GM23338 (cell line): ENCODE results near the gene GNPTAB. TPM values are rescaled to one million over a fixed set of nuclear protein-coding genes. Genes with fewer than 3 reads are reported as not detected.

Experiments
- ATAC-seq: fragments of 200-7000 bp; cut with Tn5 transposase; 3 replicates; pipeline ENCODE4 v1.9.1; 2020
- DNase-seq: peaks from one replicate; pipeline ENCODE4 v3.0.0-alpha.2; 2015; ENCODE audit warnings: low spot score
- H2AFZ ChIP-seq: fragments of 200-600 bp; sonication (generic); 2 replicates; pipeline ENCODE4 v1.8.0; 2016; ENCODE audit warnings: antibody characterized with exemption, mild to moderate bottlenecking, moderate library complexity
- H3F3A ChIP-seq: fragments of 200-600 bp; sonication (generic); replicated peaks from 2 replicates; pipeline ENCODE4 v1.8.0; 2017; ENCODE audit warnings: antibody characterized with exemption, mixed run types, low read depth
- H3K27ac ChIP-seq: fragments of 200-600 bp; sonication (generic); 2 replicates; pipeline ENCODE4 v1.6.1; 2016; ENCODE audit warnings: low read depth
- H3K27me3 ChIP-seq: fragments of 200-600 bp; sonication (generic); 2 replicates; pipeline ENCODE4 v1.8.0; 2016; ENCODE audit warnings: mild to moderate bottlenecking, mixed run types, moderate library complexity; ENCODE audit not compliant: insufficient read depth
- H3K36me3 ChIP-seq: fragments of 200-600 bp; sonication (generic); 2 replicates; pipeline ENCODE4 v1.8.0; 2016; ENCODE audit warnings: mild to moderate bottlenecking; ENCODE audit not compliant: insufficient read depth
- H3K4me1 ChIP-seq: fragments of 200-600 bp; sonication (generic); 2 replicates; pipeline ENCODE4 v1.8.0; 2016; ENCODE audit warnings: mild to moderate bottlenecking, moderate library complexity; ENCODE audit not compliant: insufficient read depth
- H3K4me2 ChIP-seq: fragments of 200-600 bp; sonication (generic); 2 replicates; pipeline ENCODE4 v1.7.1; 2017; ENCODE audit warnings: mixed run types
- H3K4me3 ChIP-seq: fragments of 200-600 bp; sonication (generic); 2 replicates; pipeline ENCODE4 v1.6.1; 2016; ENCODE audit warnings: mixed run types
- H3K79me2 ChIP-seq: fragments of 200-600 bp; sonication (generic); replicated peaks from 2 replicates; pipeline ENCODE4 v1.8.0; 2017; ENCODE audit warnings: mild to moderate bottlenecking; ENCODE audit not compliant: insufficient read depth
- H3K9me2 ChIP-seq: fragments of 200-600 bp; sonication (generic); 2 replicates; pipeline ENCODE4 v1.8.0; 2017; ENCODE audit not compliant: insufficient read depth
- H4K20me1 ChIP-seq: fragments of 200-600 bp; sonication (generic); replicated peaks from 2 replicates; pipeline ENCODE4 v1.8.0; 2017; ENCODE audit warnings: mild to moderate bottlenecking; ENCODE audit not compliant: insufficient read depth
- H3K27ac Mint-ChIP-seq: 2 replicates; pipeline ENCODE4 v1.8.0; 2020; ENCODE audit warnings: inconsistent platforms, mild to moderate bottlenecking, moderate library complexity, mixed read lengths
- H3K27me3 Mint-ChIP-seq: 3 replicates; pipeline ENCODE4 v1.8.0; 2022; ENCODE audit warnings: low read depth, mild to moderate bottlenecking, moderate library complexity, mixed read lengths, inconsistent platforms; ENCODE audit not compliant: insufficient read depth, poor library complexity
- H3K36me3 Mint-ChIP-seq: 3 replicates; pipeline ENCODE4 v1.8.0; 2021; ENCODE audit warnings: low read depth, mild to moderate bottlenecking, inconsistent platforms, moderate library complexity, mixed read lengths
- H3K4me1 Mint-ChIP-seq: 3 replicates; pipeline ENCODE4 v1.8.0; 2020; ENCODE audit warnings: mild to moderate bottlenecking, inconsistent platforms, mixed read lengths
- H3K4me3 Mint-ChIP-seq: 3 replicates; pipeline ENCODE4 v1.8.0; 2021; ENCODE audit warnings: moderate library complexity, mild to moderate bottlenecking, inconsistent platforms, mixed read lengths
- H3K9me3 Mint-ChIP-seq: 3 replicates; pipeline ENCODE4 v1.8.0; 2020; ENCODE audit warnings: moderate library complexity, mild to moderate bottlenecking, inconsistent platforms, mixed read lengths
- CREB1 ChIP-seq: fragments of 250-450 bp; sonication (Bioruptor Pico); IDR thresholded peaks from 2 replicates; pipeline ENCODE4 v1.5.0; 2020; ENCODE audit warnings: low read depth, mild to moderate bottlenecking, moderate library complexity
- EZH2 ChIP-seq: fragments of 200-600 bp; sonication (generic); IDR thresholded peaks from one replicate; pipeline ENCODE4 v1.8.0; 2017; ENCODE audit warnings: antibody characterized with exemption, mild to moderate bottlenecking, low read depth; ENCODE audit not compliant: unreplicated experiment
- NANOG ChIP-seq: IDR thresholded peaks from 2 replicates; pipeline ENCODE4 v1.6.1; 2016; ENCODE audit warnings: antibody characterized with exemption, borderline replicate concordance
- POLR2AphosphoS5 ChIP-seq: IDR thresholded peaks from 2 replicates; pipeline ENCODE4 v1.6.1; 2016; ENCODE audit warnings: antibody characterized with exemption, low read depth
- ZNF114 ChIP-seq: fragments of 250-450 bp; sonication (Bioruptor Pico); IDR thresholded peaks from 2 replicates; pipeline ENCODE4 v1.5.0; 2020; ENCODE audit warnings: mild to moderate bottlenecking, moderate library complexity
- ZNF331 ChIP-seq: fragments of 250-450 bp; sonication (Bioruptor Pico); IDR thresholded peaks from 2 replicates; pipeline ENCODE4 v1.5.0; 2020; ENCODE audit warnings: low read depth, mild to moderate bottlenecking, moderate library complexity
- polyA plus RNA-seq: library from polyadenylated mRNA; unstranded; fragments of >200 nt; fragmentation: Nextera tagmentation; extraction: Ambion mirVana; gene quantifications from 2 replicates; pipeline ENCODE4 v1.2.1, GENCODE V29; 2016
- total RNA-seq: library from RNA; depleted of rRNA; stranded (reverse); fragments of >200 nt; shearing (Covaris generic); gene quantifications from 2 replicates; pipeline ENCODE4 v1.2.3, GENCODE V29; 2014
- TF ChIP-seq, protein P1 (sequence below): fragments of 250-450 bp; sonication (Bioruptor Pico); IDR thresholded peaks from 2 replicates; pipeline ENCODE4 v1.5.0; 2020; ENCODE audit warnings: mild to moderate bottlenecking, moderate library complexity
- TF ChIP-seq, protein P2 (sequence below): IDR thresholded peaks from 2 replicates; pipeline ENCODE4 v1.6.1; 2016; ENCODE audit warnings: antibody characterized with exemption

The GNPTAB gene
- total and polyA plus RNA-seq, 2 experiments from 2014 or later, result 23.6 to 58.3 TPM

DNA sequence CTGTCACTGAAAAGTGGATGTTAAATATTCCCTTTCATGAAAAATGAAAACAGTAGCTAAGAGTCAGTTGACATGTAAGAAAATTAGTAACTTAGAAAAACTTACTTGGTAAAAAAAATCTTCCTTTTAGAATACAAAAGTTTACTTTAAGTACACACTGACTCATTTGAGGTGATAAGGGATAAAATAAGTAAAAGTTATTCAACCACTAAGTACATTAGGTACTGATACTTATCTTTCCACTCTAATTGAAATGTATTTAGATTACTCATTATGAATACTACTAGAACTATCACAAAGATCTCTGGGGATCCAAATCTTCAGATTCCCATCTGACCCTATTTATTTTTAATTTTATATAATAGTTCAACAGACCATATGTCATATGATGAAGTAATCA lies 103.7 kb downstream of the GNPTAB start:
- DNase-seq (no peak), ATAC-seq (no peak)
- Histone ChIP-seq H3K36me3 (no peaks in the 10 kb centered on the region; the same call in 1 of the 2 replicates), H3K27me3 (no peaks in the 10 kb centered on the region), H3F3A (no peaks in the 10 kb centered on the region), H3K4me3 (no peak overlapping the region), H3K79me2 (no peaks in the 10 kb centered on the region), H2AFZ (no peak overlapping the region), H4K20me1 (no peaks in the 10 kb centered on the region), H3K4me1 (no peaks in the 10 kb centered on the region), H3K27ac (no peak overlapping the region), H3K4me2 (no peak overlapping the region), H3K9me2 (no peaks in the 10 kb centered on the region)
- no peak overlapping the region for H3K27ac Mint-ChIP-seq
- no peaks in the 10 kb centered on the region for H3K36me3 Mint-ChIP-seq
- H3K4me1 Mint-ChIP-seq, result no peaks in the 10 kb centered on the region
- no peaks in the 10 kb centered on the region for H3K9me3 Mint-ChIP-seq
- no peak overlapping the region for H3K4me3 Mint-ChIP-seq
- no peak for TF ChIP-seq ZNF114
- no peak for TF ChIP-seq NANOG
- TF ChIP-seq, protein P1, sequence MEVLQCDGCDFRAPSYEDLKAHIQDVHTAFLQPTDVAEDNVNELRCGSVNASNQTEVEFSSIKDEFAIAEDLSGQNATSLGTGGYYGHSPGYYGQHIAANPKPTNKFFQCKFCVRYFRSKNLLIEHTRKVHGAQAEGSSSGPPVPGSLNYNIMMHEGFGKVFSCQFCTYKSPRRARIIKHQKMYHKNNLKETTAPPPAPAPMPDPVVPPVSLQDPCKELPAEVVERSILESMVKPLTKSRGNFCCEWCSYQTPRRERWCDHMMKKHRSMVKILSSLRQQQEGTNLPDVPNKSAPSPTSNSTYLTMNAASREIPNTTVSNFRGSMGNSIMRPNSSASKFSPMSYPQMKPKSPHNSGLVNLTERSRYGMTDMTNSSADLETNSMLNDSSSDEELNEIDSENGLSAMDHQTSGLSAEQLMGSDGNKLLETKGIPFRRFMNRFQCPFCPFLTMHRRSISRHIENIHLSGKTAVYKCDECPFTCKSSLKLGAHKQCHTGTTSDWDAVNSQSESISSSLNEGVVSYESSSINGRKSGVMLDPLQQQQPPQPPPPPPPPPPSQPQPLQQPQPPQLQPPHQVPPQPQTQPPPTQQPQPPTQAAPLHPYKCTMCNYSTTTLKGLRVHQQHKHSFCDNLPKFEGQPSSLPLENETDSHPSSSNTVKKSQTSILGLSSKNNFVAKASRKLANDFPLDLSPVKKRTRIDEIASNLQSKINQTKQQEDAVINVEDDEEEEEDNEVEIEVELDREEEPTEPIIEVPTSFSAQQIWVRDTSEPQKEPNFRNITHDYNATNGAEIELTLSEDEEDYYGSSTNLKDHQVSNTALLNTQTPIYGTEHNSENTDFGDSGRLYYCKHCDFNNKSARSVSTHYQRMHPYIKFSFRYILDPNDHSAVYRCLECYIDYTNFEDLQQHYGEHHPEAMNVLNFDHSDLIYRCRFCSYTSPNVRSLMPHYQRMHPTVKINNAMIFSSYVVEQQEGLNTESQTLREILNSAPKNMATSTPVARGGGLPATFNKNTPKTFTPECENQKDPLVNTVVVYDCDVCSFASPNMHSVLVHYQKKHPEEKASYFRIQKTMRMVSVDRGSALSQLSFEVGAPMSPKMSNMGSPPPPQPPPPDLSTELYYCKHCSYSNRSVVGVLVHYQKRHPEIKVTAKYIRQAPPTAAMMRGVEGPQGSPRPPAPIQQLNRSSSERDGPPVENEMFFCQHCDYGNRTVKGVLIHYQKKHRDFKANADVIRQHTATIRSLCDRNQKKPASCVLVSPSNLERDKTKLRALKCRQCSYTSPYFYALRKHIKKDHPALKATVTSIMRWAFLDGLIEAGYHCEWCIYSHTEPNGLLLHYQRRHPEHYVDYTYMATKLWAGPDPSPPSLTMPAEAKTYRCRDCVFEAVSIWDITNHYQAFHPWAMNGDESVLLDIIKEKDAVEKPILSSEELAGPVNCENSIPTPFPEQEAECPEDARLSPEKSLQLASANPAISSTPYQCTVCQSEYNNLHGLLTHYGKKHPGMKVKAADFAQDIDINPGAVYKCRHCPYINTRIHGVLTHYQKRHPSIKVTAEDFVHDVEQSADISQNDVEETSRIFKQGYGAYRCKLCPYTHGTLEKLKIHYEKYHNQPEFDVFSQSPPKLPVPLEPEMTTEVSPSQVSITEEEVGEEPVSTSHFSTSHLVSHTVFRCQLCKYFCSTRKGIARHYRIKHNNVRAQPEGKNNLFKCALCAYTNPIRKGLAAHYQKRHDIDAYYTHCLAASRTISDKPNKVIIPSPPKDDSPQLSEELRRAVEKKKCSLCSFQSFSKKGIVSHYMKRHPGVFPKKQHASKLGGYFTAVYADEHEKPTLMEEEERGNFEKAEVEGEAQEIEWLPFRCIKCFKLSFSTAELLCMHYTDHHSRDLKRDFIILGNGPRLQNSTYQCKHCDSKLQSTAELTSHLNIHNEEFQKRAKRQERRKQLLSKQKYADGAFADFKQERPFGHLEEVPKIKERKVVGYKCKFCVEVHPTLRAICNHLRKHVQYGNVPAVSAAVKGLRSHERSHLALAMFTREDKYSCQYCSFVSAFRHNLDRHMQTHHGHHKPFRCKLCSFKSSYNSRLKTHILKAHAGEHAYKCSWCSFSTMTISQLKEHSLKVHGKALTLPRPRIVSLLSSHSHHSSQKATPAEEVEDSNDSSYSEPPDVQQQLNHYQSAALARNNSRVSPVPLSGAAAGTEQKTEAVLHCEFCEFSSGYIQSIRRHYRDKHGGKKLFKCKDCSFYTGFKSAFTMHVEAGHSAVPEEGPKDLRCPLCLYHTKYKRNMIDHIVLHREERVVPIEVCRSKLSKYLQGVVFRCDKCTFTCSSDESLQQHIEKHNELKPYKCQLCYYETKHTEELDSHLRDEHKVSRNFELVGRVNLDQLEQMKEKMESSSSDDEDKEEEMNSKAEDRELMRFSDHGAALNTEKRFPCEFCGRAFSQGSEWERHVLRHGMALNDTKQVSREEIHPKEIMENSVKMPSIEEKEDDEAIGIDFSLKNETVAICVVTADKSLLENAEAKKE, result no peak
- TF ChIP-seq EZH2, result no peak
- no peak for TF ChIP-seq POLR2AphosphoS5
- TF ChIP-seq ZNF331, result no peak
- TF ChIP-seq CREB1, result no peak
- TF ChIP-seq, protein P2, sequence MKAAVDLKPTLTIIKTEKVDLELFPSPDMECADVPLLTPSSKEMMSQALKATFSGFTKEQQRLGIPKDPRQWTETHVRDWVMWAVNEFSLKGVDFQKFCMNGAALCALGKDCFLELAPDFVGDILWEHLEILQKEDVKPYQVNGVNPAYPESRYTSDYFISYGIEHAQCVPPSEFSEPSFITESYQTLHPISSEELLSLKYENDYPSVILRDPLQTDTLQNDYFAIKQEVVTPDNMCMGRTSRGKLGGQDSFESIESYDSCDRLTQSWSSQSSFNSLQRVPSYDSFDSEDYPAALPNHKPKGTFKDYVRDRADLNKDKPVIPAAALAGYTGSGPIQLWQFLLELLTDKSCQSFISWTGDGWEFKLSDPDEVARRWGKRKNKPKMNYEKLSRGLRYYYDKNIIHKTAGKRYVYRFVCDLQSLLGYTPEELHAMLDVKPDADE, result no peak
- peaks cover 3% of the 10 kb centered on the region for H3K27me3 Mint-ChIP-seq
